GM18526 (cell line): Measurements from ENCODE around the gene SCUBE2.

ENCODE experiments used
- POLR2A ChIP-seq: IDR thresholded peaks from 3 replicates; pipeline ENCODE4 v1.6.1; 2011; ENCODE audit not compliant: insufficient read length; ENCODE audit errors: extremely low read depth

SCUBE2 gene

DNA sequence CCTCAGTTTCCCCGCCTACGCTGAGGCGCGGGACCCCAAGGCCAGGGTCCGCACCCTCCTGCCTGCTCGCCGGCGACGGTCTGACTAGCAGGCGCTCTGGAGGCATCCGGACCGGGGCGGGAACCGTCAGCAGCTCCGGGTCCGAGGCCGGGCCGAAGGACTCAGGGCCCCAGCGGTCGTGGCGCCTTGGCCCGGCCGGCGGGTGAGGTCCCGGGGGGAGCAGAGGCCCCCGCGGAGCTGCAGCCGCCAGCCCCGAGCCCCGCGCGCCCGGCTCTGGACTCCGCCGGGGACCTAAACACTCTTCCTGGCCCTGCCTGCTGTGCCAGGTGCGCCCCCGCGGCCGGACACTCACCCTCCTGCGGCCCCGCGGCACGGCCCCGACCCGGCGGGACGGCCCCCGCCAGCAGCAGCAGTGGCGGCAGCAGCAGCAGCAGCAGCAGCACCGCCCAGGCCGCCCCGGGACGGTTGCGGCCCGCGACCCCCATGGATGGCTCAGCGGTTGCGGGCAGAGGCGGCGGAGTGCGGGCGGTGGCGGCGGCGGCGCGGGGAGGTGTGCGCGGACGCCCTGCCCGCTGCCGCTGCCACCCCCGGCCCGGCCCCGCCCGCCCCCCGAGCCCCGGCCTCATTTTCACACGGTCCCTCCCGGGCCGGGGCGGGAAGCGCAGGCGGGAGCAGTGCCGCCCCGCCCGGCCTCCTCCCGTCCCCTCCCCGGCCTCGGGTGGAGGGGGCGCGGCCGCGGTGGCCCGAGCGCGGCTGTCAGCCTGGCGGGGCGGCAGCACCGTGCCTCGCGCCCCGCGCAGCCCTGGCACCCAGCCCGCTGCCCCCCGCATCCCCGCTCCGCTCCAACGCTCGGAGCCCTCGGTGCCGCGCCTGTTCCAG is at the start of gene SCUBE2:
Gene SCUBE2 (minus strand): TSS at position 556 of the 879 bp plus-strand sequence. CDS start 71 bp downstream, at position 485.
- no peak for TF ChIP-seq POLR2A

- no peak for TF ChIP-seq POLR2A
These were observed 49.8 kb upstream of the SCUBE2 start for GRCh38 chr11:9141186-9141585.

GRCh38 chr11:9139628-9140357 is 48.4 kb upstream of the SCUBE2 start:
- TF ChIP-seq POLR2A, result no peak

GRCh38 chr11:9138612-9139579 is 47.5 kb upstream of the SCUBE2 start:
- no peak for TF ChIP-seq POLR2A

- no peak for TF ChIP-seq POLR2A
These were observed 46.7 kb upstream of the SCUBE2 start for GRCh38 chr11:9138133-9138453.

DNA sequence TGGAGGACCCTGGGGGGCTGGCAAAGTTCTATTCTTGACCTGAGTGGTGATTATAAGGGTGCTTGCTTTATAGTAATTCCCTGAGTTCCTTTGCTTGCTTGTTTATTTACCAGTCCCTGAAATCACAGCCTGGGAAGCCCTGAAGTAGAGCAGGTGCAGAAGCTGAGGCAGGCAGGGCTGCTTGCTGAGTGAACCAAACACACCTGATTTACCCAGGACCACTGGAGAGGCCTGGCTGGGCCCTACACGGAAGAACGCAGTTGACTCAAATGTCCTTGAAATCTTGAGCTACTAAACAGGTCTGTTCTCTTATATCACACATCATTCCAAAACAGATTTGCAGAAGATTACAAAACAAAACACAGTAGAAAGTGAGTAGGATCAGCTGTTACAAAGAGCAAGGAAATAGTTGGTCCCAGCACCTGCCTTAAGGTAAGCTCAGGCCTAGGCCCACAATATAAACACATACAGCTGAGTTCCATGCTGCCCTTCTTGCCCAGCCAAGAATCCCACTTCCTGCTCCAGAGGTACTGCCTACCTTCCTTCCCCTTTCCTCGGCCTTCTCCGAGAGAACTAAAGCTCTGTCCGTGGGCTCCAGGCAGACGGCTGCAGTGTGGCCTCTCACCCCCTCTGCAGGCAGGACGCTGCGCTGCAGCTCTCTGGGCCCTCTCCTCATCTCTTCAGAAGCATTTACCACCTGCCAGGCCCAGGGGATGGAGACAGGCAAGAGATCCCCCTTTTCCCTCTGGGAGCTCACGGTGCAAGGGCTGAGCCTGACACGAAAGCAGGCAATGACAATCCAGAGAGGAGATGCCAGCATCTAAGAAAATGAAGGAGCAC is 46.1 kb upstream of the SCUBE2 start:
- TF ChIP-seq POLR2A, result no peak

DNA sequence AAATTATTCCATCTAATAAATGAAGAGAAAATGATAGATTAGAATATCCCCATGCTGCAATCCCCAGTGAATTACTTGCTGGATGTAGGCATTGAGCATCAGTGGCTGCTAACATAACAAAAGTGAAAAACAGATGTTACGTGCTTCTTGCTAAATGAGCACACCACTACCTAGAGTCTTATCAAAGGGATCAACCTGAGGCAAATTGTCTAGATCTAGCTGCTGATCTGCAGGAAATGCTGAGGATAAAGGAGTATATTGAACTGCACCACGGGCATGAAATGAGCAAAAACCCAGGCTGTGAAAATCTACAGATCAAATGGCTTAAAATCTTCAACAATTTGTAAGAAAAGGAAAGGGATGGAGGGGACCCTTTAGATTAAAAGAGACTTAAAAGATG is 45.3 kb upstream of the SCUBE2 start:
- no peak for TF ChIP-seq POLR2A

DNA sequence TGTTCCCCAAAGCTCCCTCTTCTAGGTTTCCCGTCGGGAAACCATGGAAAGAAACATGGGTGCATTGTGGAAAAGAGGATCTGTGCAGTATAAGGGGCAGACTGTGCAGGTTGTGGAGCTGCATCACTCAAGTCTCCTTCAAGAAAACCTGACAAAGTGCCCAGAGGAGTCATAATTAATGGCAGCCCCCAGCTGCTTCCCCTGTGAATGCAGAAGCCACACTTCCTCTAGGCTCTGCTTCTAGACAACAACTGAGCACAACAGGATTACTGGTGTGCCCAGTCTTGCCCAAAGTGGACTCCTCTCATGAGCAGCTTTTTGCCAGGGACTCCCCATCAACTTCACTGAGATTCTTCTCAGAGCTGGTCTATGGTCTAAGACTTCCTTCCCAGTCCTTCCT is 42.6 kb upstream of the SCUBE2 start:
- TF ChIP-seq POLR2A, result no peak

GRCh38 chr11:9132203-9132878 is 40.9 kb upstream of the SCUBE2 start:
- TF ChIP-seq POLR2A, result no peak

DNA sequence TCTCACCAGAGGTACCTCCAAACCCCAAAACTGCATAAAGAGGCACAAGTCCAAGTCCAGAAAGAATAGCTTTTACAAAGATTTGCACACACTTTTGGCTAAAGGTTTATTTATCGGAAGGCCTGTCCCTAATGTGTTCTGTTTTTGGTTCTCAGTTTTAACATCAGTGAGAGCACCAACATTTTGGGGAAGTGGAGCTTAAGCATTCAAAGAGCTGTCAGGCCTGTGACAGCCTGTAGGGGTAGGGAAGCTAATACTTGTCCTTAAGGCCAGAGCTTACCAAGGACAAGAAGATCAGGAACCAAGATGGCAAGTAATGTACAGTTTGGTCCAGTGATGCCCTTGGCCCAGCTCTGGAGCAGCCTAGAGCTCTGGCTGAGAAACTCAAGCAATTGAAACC is 38.9 kb upstream of the SCUBE2 start:
- TF ChIP-seq POLR2A, result no peak

DNA sequence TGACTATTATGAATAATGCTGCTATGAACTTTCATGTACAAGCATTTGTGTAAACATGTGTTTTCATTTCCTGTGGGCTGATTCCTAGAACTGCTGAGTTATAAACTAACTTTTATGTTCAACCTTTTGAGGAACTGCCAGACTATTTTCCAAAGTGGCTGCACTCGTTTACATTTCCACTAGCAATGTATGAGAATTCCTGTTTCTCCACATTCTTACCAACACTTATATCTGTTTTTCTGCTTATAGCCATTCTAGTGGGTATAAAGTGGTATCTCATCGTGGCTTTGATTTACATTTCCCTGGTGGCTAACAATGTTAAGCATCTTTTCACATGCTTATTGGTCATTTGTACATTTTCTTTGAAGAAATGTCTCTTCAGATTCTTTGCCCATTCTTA is 35.2 kb upstream of the SCUBE2 start:
- TF ChIP-seq POLR2A, result no peak

- no peak for TF ChIP-seq POLR2A
These were observed 33.9 kb upstream of the SCUBE2 start for GRCh38 chr11:9125185-9125886.

DNA sequence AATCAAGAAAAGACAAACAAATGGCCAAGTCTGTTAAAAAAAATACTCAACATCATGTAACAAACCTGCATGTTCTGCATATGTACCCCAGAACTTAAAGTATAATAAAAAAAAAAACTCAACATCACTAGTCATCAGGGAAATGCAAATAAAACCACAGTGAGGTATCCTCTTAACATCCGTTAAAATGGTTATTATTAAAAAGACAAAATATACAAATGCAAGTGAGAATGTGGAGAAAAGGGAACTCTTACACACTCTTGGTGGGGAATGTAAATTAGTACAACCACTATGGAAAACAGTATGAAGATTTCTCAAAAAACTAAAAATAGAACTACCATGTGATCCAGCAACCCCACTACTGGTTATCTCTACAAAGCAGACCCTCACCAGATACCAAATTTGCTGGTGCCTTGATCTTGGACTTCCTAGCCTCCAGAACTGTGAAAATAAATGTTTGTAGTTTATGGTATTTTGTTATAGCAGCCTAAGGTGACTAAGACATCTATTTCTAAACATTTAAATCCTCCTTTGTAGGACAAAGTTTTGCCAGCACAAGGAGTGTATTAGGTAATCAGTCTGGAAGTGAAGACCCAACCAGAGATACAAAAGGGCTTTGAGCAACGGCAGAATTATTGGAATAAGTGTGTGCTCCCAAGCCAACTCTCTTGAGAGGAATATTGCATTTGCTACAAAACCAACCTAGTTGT is 32.4 kb upstream of the SCUBE2 start:
- no peak for TF ChIP-seq POLR2A
